Retina (tissue), 1 donor: Measurements from ENCODE around the gene SRPK3.
"Not testable (repeated sequence)": the region's sequence is repeated elsewhere in the genome, so short reads cannot be mapped to it uniquely, and the experiment has no call there.

Experiments
- DNase-seq: peaks from one replicate; pipeline ENCODE4 v3.0.0-alpha.2; 2016

Gene SRPK3

GRCh38 chrX:153746359-153746758, 34.5 kb upstream of the SRPK3 start:
- no peak for DNase-seq

- DNase-seq = not testable (repeated sequence)
These were observed 33.9 kb upstream of the SRPK3 start for GRCh38 chrX:153746991-153747390.

GRCh38 chrX:153749017-153749416, 31.8 kb upstream of the SRPK3 start:
- not testable (repeated sequence) for DNase-seq

GRCh38 chrX:153750127-153750774, 30.6 kb upstream of the SRPK3 start:
- DNase-seq = no peak

GRCh38 chrX:153755136-153755535, 25.7 kb upstream of the SRPK3 start:
- no peak for DNase-seq

GRCh38 chrX:153761863-153762262, 19.0 kb upstream of the SRPK3 start:
- no peak for DNase-seq

GRCh38 chrX:153762626-153763173, 18.1 kb upstream of the SRPK3 start:
- DNase-seq = no peak

GRCh38 chrX:153763298-153763932, 17.4 kb upstream of the SRPK3 start:
- DNase-seq = no peak

- peak; percentile 75 for DNase-seq
These were observed 16.7 kb upstream of the SRPK3 start, which contains the start of gene PLXNB3 for GRCh38 chrX:153763989-153764755. TSS of gene PLXNB3 (plus strand) at chrX:153764249. CDS start at chrX:153765536, 1,287 bp downstream.

GRCh38 chrX:153764786-153765137, 16.1 kb upstream of the SRPK3 start:
- no peak for DNase-seq

GRCh38 chrX:153765138-153766079, 15.4 kb upstream of the SRPK3 start:
- DNase-seq = no peak

GRCh38 chrX:153766098-153766817, 14.6 kb upstream of the SRPK3 start:
- DNase-seq = peak; percentile 57

- DNase-seq = no peak
These were observed 13.8 kb upstream of the SRPK3 start for GRCh38 chrX:153766871-153767673.

GRCh38 chrX:153767674-153768055, 13.2 kb upstream of the SRPK3 start:
- DNase-seq = no peak

GRCh38 chrX:153768311-153769157, 12.3 kb upstream of the SRPK3 start:
- DNase-seq = no peak

- DNase-seq = no peak
These were observed 11.5 kb upstream of the SRPK3 start for GRCh38 chrX:153769158-153769864.

- no peak for DNase-seq
These were observed 10.8 kb upstream of the SRPK3 start for GRCh38 chrX:153769865-153770600.

GRCh38 chrX:153770601-153771414, 10.0 kb upstream of the SRPK3 start:
- no peak for DNase-seq
